DND-41 (cell line): ENCODE results near the gene HLA-DMA.

Experiments
- ATAC-seq: fragments of 200-7000 bp; cut with Tn5 transposase; 3 replicates; pipeline ENCODE4 v1.9.1; 2021; ENCODE audit warnings: low read depth; ENCODE audit not compliant: insufficient read depth
- DNase-seq: peaks from one replicate; pipeline ENCODE4 v3.0.0-alpha.2; 2020
- H2AFZ ChIP-seq: 2 replicates; pipeline ENCODE4 v1.6.0; 2012; ENCODE audit warnings: low read depth, low read length
- H3K27ac ChIP-seq: 2 replicates; pipeline ENCODE4 v1.5.1; 2012; ENCODE audit warnings: low read length, inconsistent platforms
- H3K27me3 ChIP-seq: fragments of 200-600 bp; sonication (generic); 2 replicates; pipeline ENCODE4 v1.6.0; 2012; ENCODE audit warnings: low read length, mild to moderate bottlenecking, inconsistent platforms; ENCODE audit not compliant: insufficient read depth, poor library complexity
- H3K36me3 ChIP-seq: 2 replicates; pipeline ENCODE4 v1.5.1; 2012; ENCODE audit warnings: low read length, inconsistent platforms; ENCODE audit not compliant: insufficient read depth
- H3K4me1 ChIP-seq: 2 replicates; pipeline ENCODE4 v1.5.1; 2012; ENCODE audit warnings: mild to moderate bottlenecking, low read length; ENCODE audit not compliant: insufficient read depth
- H3K4me2 ChIP-seq: 2 replicates; pipeline ENCODE4 v1.6.0; 2012; ENCODE audit warnings: mild to moderate bottlenecking, moderate library complexity, low read length, inconsistent platforms; ENCODE audit not compliant: insufficient read depth
- H3K4me3 ChIP-seq, 2 experiments: fragments of 200-600 bp in 1 of 2; shearing (Covaris generic) in 1 of 2; 2 replicates each; pipeline ENCODE4 v1.5.1; 2012 to 2016; ENCODE audit warnings: inconsistent platforms in 2 of 2, low read length in 2 of 2, mild to moderate bottlenecking in 2 of 2, low read depth in 1 of 2, moderate library complexity in 1 of 2
- H3K79me2 ChIP-seq: 2 replicates; pipeline ENCODE4 v1.6.0; 2012; ENCODE audit warnings: low read length, inconsistent platforms; ENCODE audit not compliant: insufficient read depth
- H3K9ac ChIP-seq: 2 replicates; pipeline ENCODE4 v1.6.0; 2012; ENCODE audit warnings: low read depth, mild to moderate bottlenecking, inconsistent platforms, low read length, moderate library complexity
- H3K9me3 ChIP-seq: 2 replicates; pipeline ENCODE4 v1.5.1; 2012; ENCODE audit warnings: low read length, moderate library complexity, mild to moderate bottlenecking, inconsistent platforms; ENCODE audit not compliant: insufficient read depth, severe bottlenecking
- H4K20me1 ChIP-seq: 2 replicates; pipeline ENCODE4 v1.6.0; 2012; ENCODE audit warnings: low read length; ENCODE audit not compliant: insufficient read depth
- EZH2 ChIP-seq: IDR thresholded peaks from 3 replicates; pipeline ENCODE4 v1.6.1; 2012; ENCODE audit warnings: borderline replicate concordance, low read depth, mild to moderate bottlenecking, moderate library complexity, low read length, inconsistent platforms; ENCODE audit not compliant: severe bottlenecking
- TF ChIP-seq, protein P1 (sequence below): IDR thresholded peaks from 2 replicates; pipeline ENCODE4 v1.5.1; 2012; ENCODE audit warnings: borderline replicate concordance, low read length, moderate library complexity, mild to moderate bottlenecking; ENCODE audit not compliant: poor library complexity, severe bottlenecking; ENCODE audit errors: extremely low read depth

The HLA-DMA gene

DNA sequence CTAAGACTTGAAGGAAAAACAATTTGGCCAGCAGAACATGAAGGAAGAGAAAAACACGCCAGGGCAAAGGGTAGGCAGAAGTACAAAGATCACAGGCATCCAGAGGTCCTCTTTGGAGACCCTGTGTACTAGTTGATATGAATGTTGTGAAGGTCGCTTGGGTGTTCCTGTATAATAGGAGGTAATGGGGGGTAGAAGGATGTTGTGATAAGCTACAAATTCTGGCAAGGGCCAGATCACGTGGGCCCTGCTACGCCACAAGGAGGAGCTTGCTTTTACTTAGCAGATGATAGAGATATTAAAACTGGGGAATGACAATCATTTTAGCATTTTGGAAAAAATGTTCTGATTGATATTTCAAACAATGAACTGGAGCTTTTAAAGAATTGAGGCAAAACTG is 878 bp upstream of the HLA-DMA start:
- ATAC-seq (no peak), DNase-seq (no peak)
- TF ChIP-seq, protein P1, sequence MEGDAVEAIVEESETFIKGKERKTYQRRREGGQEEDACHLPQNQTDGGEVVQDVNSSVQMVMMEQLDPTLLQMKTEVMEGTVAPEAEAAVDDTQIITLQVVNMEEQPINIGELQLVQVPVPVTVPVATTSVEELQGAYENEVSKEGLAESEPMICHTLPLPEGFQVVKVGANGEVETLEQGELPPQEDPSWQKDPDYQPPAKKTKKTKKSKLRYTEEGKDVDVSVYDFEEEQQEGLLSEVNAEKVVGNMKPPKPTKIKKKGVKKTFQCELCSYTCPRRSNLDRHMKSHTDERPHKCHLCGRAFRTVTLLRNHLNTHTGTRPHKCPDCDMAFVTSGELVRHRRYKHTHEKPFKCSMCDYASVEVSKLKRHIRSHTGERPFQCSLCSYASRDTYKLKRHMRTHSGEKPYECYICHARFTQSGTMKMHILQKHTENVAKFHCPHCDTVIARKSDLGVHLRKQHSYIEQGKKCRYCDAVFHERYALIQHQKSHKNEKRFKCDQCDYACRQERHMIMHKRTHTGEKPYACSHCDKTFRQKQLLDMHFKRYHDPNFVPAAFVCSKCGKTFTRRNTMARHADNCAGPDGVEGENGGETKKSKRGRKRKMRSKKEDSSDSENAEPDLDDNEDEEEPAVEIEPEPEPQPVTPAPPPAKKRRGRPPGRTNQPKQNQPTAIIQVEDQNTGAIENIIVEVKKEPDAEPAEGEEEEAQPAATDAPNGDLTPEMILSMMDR = no peak
- no peak for TF ChIP-seq EZH2
- Histone ChIP-seq H3K4me1 (peaks cover 7% of the 10 kb centered on the region), H3K4me3 (no peak overlapping the region), H3K27me3 (no peaks in the 10 kb centered on the region), H3K79me2 (no peaks in the 10 kb centered on the region), H3K27ac (no peak overlapping the region), H3K4me2 (no peak overlapping the region), H3K9me3 (no peaks in the 10 kb centered on the region), H2AFZ (no peak overlapping the region), H3K36me3 (no peaks in the 10 kb centered on the region), H3K9ac (no peak overlapping the region), H4K20me1 (no peaks in the 10 kb centered on the region)

DNA sequence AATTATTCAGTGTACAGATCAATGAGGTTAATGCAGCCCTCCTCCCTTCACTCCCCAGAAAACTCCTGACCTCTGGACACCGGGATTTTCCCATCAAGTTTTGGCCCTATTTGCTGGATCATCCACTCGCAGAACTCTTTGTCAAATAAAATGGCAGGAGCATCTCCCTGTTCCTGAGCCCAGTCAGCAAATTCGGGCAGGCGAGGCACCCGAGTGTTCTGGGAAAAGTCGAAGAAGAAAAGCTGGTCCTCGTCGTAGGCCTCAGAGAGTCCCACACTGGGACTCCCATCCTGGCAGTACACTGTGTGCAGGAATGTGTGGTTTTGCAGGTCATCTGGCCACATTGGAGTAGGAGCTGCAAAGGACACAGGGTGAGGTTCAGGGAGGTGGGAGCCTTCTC is 2.4 kb downstream of the HLA-DMA start:
- H3K9me3 ChIP-seq = no peaks in the 10 kb centered on the region
- H3K79me2 ChIP-seq = no peaks in the 10 kb centered on the region
- no peak overlapping the region for H3K4me3 ChIP-seq
- ATAC-seq (no peak), DNase-seq (no peak)
- no peak for TF ChIP-seq EZH2
- TF ChIP-seq, protein P1 = no peak
- H3K36me3 ChIP-seq = no peaks in the 10 kb centered on the region
- peaks cover 7% of the 10 kb centered on the region for H3K4me1 ChIP-seq
- H4K20me1 ChIP-seq = no peaks in the 10 kb centered on the region
- no peak overlapping the region for H3K4me2 ChIP-seq
- no peak overlapping the region for H2AFZ ChIP-seq
- no peak overlapping the region for H3K9ac ChIP-seq
- H3K27me3 ChIP-seq = no peaks in the 10 kb centered on the region
- H3K27ac ChIP-seq = no peak overlapping the region

DNA sequence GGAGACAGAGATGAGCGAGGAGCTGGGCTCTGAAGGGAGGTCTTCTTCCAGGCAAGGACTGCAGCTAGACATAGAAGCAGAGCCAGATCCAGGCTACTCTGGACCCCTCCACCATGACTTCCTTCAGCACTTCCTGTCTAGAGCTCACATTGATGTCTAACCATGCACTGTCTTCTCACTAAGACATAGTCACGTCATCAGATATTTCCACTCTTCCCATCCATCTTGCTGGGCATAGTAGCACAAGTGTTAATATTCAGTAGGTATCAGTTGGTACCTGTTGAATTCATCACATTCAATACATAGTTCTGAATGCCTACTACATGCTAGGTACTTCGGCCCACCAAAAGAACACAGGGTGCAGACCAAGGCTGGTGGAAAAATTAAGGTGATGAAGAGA is 2.9 kb downstream of the HLA-DMA start:
- H2AFZ ChIP-seq = no peak overlapping the region
- DNase-seq (no peak), ATAC-seq (no peak)
- peaks cover 8% of the 10 kb centered on the region for H3K4me1 ChIP-seq
- no peaks in the 10 kb centered on the region for H3K79me2 ChIP-seq
- no peak overlapping the region for H3K4me2 ChIP-seq
- H3K4me3 ChIP-seq = no peak overlapping the region
- no peaks in the 10 kb centered on the region for H3K9me3 ChIP-seq
- no peaks in the 10 kb centered on the region for H3K27me3 ChIP-seq
- TF ChIP-seq EZH2 = no peak
- TF ChIP-seq, protein P1 = no peak
- no peak overlapping the region for H3K27ac ChIP-seq
- H4K20me1 ChIP-seq = no peaks in the 10 kb centered on the region
- no peaks in the 10 kb centered on the region for H3K36me3 ChIP-seq
- H3K9ac ChIP-seq = no peak overlapping the region

DNA sequence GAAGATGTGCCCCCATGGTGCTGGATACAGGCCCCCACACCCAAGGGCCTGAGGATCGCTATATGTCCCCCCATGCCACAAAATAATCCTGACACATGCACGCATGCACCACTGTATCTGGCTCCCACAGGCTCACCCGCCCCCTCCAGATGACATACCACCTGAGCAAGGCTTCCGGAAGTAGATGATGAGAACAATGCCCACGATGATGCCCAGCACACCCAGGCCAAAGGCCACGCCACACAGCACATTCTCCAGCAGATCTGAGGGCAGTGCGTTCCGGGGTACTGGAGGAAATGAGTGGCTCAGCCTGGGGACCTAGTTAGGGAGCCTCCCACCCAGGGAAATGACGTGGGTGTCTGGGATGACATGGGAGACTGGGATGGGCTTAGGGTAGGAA is 3.8 kb downstream of the HLA-DMA start:
- Histone ChIP-seq H3K9ac (no peak overlapping the region), H3K27ac (no peak overlapping the region), H3K79me2 (no peaks in the 10 kb centered on the region), H3K27me3 (no peaks in the 10 kb centered on the region), H3K9me3 (no peaks in the 10 kb centered on the region), H3K4me1 (peaks cover 17% of the 10 kb centered on the region), H2AFZ (no peak overlapping the region), H4K20me1 (no peaks in the 10 kb centered on the region), H3K4me3 (no peak overlapping the region), H3K4me2 (no peak overlapping the region), H3K36me3 (no peaks in the 10 kb centered on the region)
- no peak for ATAC-seq
- DNase-seq = no peak
- no peak for TF ChIP-seq EZH2
- TF ChIP-seq, protein P1 = no peak
